Suppressor macrophage treated with lipopolysaccharide for 1 hour (primary cell): ENCODE results near the gene C9orf50.
A peak's percentile ranks its signal among the peaks of the same experiment; 100 is the strongest.

Source experiments
- DNase-seq, 3 donors: peaks; one replicate each; pipeline ENCODE4 v3.0.0-alpha.2; 2020 to 2022

Gene C9orf50

GRCh38 chr9:129630967-129631673 lies 10.2 kb upstream of the C9orf50 start:
- no peak for DNase-seq

- peak in 2 of 3 donors; percentile 23 to 32 for DNase-seq
Measured at GRCh38 chr9:129629251-129629820, 8.4 kb upstream of the C9orf50 start.

GRCh38 chr9:129628709-129629108 lies 7.8 kb upstream of the C9orf50 start:
- DNase-seq: no peak

GRCh38 chr9:129627556-129628440 lies 6.9 kb upstream of the C9orf50 start:
- DNase-seq: no peak

GRCh38 chr9:129626625-129627284 lies 5.9 kb upstream of the C9orf50 start:
- DNase-seq: peak in 2 of 3 donors; percentile 27 to 30

GRCh38 chr9:129626079-129626624 lies 5.3 kb upstream of the C9orf50 start, which contains the start of gene NTMT1:
NTMT1 (plus strand) TSS chr9:129626163; CDS start chr9:129632704, 6,541 bp downstream.
- peak; percentile 90 to 95 (median 94) for DNase-seq

GRCh38 chr9:129624947-129625346 lies 4.0 kb upstream of the C9orf50 start:
- DNase-seq: peak; percentile 58 to 74 (median 72)

- peak; percentile 67 to 82 (median 71) for DNase-seq
Measured at GRCh38 chr9:129624168-129624759, 3.4 kb upstream of the C9orf50 start.

- DNase-seq: peak; percentile 62 to 87 (median 87)
Measured at GRCh38 chr9:129623331-129623730, 2.4 kb upstream of the C9orf50 start.

GRCh38 chr9:129619787-129620668 lies 873 bp downstream of the C9orf50 start:
- DNase-seq: peak; percentile 38 to 74 (median 60)

- DNase-seq: peak in 2 of 3 donors; percentile 33 to 38
Measured at GRCh38 chr9:129617167-129617566, 3.7 kb downstream of the C9orf50 start.

- DNase-seq: no peak
Measured at GRCh38 chr9:129615407-129616285, 5.3 kb downstream of the C9orf50 start.

- DNase-seq: no peak
Measured at GRCh38 chr9:129614932-129615331, 6.0 kb downstream of the C9orf50 start.

- DNase-seq: no peak
Measured at GRCh38 chr9:129613520-129614175, 7.3 kb downstream of the C9orf50 start.

- no peak for DNase-seq
Measured at GRCh38 chr9:129612815-129613519, 7.9 kb downstream of the C9orf50 start.

GRCh38 chr9:129612123-129612522 lies 8.8 kb downstream of the C9orf50 start:
- DNase-seq: no peak

- no peak for DNase-seq
Measured at GRCh38 chr9:129611307-129611800, 9.5 kb downstream of the C9orf50 start.
